ENCODE data around the gene CCDC183.

- TF ChIP-seq, protein P1, sequence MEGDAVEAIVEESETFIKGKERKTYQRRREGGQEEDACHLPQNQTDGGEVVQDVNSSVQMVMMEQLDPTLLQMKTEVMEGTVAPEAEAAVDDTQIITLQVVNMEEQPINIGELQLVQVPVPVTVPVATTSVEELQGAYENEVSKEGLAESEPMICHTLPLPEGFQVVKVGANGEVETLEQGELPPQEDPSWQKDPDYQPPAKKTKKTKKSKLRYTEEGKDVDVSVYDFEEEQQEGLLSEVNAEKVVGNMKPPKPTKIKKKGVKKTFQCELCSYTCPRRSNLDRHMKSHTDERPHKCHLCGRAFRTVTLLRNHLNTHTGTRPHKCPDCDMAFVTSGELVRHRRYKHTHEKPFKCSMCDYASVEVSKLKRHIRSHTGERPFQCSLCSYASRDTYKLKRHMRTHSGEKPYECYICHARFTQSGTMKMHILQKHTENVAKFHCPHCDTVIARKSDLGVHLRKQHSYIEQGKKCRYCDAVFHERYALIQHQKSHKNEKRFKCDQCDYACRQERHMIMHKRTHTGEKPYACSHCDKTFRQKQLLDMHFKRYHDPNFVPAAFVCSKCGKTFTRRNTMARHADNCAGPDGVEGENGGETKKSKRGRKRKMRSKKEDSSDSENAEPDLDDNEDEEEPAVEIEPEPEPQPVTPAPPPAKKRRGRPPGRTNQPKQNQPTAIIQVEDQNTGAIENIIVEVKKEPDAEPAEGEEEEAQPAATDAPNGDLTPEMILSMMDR (IDR thresholded peaks at IDR 0.05 in 8 of 11, conservative IDR thresholded peaks at IDR 0.05 in 3 of 11) = no peak
- no peak for TF ChIP-seq POLR2AphosphoS5 (IDR thresholded peaks at IDR 0.05)
- TF ChIP-seq POLR2A (IDR thresholded peaks at IDR 0.05) = no peak
Measured at GRCh38 chr9:136806631-136807201, 10.6 kb downstream of the CCDC183 start.

Measured in spleen (tissue), 7 donors.